Activated naive CD4-positive, alpha-beta T cell (primary cell): Measurements from ENCODE around the gene SLC29A1.

Experiments used
- DNase-seq, 4 experiments: peaks; one replicate each; lab custom pipeline; 2025; lab: John Stamatoyannopoulos, UW

SLC29A1 gene

DNA sequence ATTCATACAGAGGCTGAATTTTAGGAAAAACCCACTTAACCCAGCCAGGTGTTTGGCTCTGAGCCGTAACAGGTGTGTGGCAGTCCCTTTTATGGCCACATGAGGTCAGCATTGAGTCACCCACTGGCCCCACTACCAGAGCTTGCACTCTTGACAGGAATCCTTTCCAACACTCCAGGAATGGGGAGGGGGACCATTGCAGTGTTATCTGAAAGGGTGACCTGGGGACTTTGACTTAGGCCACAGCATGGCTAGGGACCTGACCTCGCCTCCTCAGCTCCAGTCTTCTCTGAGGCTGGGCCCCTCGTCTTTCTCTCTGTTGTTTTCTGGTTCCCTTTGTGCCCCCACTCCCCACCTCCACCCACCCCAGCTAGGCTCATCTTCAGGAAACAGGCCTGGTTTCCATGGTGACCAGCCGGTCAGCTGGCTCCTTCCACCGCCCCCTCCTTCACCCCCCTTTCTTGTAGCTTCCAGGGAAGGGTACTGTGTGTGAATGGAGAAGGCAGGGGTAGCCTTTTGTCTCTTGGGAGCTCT, 44.8 kb downstream of the SLC29A1 start:
- peak in 2 of 4 experiments; percentile 31 to 45 for DNase-seq

DNA sequence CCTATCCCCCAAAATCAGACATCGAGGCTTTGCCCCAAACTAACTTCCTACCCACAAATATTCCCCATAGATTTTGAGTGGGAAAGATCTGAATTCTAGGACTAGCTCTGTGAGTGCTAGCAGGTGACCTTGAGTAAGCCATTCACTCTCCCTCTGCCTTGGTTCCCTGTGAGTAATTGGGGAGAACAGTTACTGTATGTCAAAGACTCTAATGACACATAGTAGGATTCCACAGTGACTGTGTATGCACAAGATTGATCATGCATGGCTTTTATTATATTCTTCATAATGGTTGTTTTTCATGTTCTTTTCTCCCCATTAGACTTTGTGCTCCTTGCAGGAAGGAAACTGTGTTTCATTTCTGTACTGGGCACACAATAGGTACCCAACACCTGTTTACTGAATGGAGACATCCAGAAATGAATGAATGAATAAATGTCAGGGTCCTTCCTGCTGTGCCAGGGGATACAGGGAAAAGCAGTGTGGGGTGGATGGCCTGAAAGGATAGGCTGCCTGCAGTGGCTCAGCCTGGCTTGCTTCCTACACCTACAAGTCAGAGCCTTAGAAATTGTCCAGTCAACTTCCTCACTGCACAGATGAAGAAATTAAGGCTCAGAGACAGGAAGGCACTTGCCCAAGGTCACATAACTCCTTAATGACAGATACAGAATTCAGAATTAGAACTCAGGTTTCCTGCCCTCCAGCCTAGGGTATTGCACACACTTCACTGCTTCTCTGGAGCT, 46.0 kb downstream of the SLC29A1 start:
- no peak for DNase-seq

DNA sequence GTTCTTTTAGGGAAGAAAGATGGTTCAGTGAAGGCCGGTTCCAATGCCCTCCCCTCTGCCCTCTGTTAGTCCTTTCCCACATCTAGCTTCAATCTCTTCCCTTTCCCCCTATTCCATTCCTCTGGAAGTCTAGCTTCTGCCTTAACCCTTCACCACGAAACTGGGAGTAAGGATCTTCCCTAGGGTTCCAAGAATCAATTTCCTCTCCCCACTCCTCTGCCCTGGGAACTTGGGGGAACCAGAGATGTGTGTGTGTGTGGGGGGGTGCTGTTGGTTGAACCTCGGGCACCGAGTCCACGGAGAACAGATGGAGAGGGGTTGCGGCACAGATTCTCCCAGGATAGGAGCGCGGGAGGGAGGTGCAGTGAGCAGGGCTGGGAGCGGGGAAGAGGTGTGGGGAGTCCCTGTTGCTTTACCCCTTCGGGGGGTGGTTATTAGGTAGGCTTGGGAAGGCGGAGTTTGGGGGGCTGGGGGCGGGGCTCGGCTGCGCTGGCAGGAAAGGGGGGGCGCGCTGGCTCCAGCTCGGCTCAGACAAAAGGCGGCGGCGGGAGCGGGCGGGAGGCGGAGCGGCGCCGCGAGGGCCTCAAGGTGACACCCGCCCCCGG, 46.6 kb downstream of the SLC29A1 start, which contains the start of gene TMEM151B:
Gene TMEM151B, plus strand, starts transcription at position 530 of the 605 bp plus-strand sequence. CDS start 293 bp downstream, outside the sequence.
- no peak for DNase-seq

- DNase-seq = no peak
These were observed 47.4 kb downstream of the SLC29A1 start for GRCh38 chr6:44270526-44271405.

- no peak for DNase-seq
These were observed 48.0 kb downstream of the SLC29A1 start for GRCh38 chr6:44271406-44271723.

DNA sequence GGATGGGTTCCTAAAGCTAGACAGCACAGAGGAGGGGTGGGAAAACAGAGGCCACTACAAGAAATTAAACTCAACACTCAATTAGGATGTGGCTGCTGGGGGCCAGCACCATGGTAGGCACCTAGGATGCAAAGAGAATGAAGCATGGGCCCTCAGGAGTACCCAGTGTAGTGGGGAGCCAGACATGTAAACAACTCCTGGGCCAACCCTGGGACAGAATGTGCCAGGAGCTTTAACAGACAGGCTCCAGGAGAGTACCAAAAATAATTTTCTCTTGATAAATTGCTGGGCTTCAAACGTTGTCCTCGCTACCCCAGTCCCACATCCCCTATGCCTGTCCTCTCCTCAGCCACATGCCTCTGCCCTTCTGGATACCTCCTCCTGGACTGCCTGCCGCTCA, 48.5 kb downstream of the SLC29A1 start:
- DNase-seq = no peak

DNA sequence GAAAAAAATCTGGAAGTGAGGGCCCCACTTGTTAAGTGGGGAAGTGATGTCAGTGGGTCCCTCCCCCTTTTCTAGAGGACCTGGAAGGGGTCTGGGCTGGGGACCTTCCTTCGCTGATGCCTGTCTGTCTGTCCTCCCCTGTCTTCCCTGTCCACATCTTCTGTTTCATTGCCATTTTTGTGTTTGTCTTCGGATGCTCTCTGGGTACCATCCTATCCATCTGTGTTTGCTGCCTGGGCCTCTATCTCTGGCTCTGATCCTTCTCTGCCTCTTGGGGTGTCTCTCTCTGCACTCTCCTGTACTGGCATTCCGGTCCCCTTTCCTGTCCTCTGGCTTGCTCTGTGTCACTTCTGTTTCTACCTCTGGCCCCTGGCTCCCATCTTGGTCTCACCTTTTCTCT, 49.1 kb downstream of the SLC29A1 start:
- no peak for DNase-seq

DNA sequence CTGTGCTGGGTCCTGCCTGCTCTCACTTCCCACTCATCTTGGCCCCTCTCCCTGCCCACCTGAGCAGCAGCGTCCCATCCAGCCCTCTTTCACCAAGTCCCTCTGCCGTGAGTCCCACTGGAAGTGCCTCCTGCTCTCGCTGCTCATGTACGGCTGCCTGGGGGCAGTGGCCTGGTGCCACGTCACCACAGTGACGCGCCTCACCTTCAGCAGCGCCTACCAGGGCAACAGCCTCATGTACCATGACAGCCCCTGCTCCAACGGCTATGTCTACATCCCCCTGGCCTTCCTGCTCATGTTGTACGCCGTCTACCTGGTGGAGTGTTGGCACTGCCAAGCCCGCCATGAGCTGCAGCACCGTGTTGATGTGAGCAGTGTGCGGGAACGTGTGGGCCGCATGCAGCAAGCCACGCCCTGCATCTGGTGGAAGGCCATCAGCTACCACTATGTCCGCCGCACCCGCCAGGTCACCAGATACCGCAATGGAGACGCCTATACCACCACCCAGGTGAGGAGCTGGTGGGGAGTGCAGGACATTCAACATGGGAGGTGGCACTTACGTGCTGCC, 49.7 kb downstream of the SLC29A1 start:
- DNase-seq = no peak

DNA sequence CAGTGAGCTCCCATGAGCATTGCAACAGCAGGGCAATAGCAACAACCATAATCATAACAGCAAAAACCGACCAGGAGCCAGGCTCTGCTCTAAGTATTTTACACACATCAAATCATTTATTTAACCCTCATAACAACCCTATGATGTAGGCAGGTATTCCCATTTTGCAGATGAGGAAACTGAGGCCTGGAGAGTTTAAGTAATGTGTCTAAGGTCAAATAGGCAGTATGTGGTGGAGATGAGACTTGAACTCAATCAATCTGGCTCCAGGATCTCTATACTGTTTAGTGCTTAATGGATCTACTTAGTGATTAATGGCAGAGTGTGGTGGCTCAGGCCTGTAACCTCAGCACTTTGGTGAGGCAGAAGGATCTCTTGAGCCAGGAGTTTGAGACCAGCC, 50.2 kb downstream of the SLC29A1 start:
- no peak for DNase-seq

- DNase-seq = no peak
These were observed 51.9 kb downstream of the SLC29A1 start for GRCh38 chr6:44275271-44275748.

- DNase-seq = peak in 1 of 4 experiments; percentile 26
These were observed 52.6 kb downstream of the SLC29A1 start for GRCh38 chr6:44275749-44276648.

DNA sequence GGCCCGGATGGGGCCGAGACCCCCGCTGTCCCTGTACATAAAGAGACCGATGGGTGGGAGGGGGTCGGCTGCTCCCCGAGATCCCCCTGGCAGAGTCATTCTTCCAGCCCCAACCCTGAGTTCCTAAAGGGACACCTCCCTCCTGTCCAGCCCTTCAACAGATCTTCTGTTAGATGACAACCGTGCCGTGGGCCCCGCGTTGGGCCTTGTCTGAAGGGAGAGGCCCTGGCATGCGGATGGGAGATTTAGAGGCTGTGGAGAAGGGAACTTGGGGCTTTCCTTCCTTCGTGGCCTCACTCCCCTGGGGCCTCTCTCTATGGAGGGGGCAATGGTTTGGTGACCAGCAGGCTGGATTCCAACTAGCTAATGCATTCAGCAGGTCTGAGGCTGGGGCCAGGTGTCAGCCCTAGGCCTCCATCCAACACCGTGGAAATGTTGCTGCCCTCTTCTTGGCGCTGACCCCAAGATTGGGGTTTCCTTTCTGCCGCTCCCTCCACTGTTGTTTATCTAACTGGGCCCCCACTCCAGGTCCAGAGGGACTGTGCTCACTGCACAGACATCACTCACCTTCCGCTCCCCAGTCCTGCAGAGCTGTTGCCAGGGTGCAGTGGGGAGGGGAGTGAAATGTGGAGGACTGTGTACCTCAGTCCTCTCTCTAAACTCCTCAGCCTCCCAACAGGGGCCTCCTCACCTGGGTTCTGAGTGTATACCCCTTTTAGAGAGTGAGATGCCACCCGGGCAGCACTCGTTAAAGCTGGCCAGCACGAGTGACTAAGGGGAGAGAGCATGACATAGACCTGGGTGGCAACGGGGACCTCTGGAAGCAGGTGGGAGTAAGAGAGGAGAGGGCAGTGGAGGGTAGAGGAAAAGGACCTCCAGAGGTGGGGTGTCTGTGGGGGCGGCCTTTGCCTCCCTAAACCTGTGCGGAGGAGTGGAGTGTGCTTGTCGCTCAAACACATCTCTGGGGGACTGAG, 53.6 kb downstream of the SLC29A1 start:
- no peak for DNase-seq

DNA sequence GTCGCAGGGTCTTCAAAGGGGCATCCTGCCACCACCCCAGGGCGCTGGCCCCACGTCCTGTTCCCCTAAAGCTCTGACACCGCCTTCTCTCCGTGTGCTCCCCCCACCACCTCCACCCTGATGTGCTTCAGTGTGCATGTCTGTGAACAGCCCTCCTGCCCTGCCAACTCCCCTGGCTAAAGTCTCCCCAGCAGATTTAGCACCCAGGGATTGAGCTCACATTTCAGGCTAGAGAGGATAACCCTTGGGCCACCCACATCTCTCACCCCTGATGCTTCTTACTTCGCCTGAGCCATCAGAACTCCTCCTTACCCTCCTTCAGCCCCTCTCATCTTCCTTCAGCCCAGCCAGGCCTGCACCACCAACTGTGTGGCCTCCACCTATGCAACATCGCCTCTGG, 54.4 kb downstream of the SLC29A1 start:
- DNase-seq = no peak

GRCh38 chr6:44278315-44278714, 54.9 kb downstream of the SLC29A1 start:
- DNase-seq = no peak

GRCh38 chr6:44278774-44279697, 55.6 kb downstream of the SLC29A1 start:
- no peak for DNase-seq
